Skeletal muscle satellite cell (primary cell): Measurements from ENCODE around the gene COL3A1.
A peak's percentile ranks its signal among the peaks of the same experiment; 100 is the strongest.

Source experiments
- H3K27me3 ChIP-seq: 2 replicates; pipeline ENCODE4 v1.7.0; 2013; ENCODE audit warnings: low read length; ENCODE audit not compliant: control insufficient read depth, insufficient read depth
- H3K36me3 ChIP-seq: 2 replicates; pipeline ENCODE4 v1.7.0; 2013; ENCODE audit warnings: mild to moderate bottlenecking, control low read depth, low read length; ENCODE audit not compliant: insufficient read depth
- H3K4me1 ChIP-seq: 2 replicates; pipeline ENCODE4 v1.7.0; 2013; ENCODE audit warnings: low read length; ENCODE audit not compliant: control insufficient read depth, insufficient read depth
- H3K4me2 ChIP-seq: 2 replicates; pipeline ENCODE4 v1.7.0; 2013; ENCODE audit warnings: mild to moderate bottlenecking, low read length
- H3K4me3 ChIP-seq: 2 replicates; pipeline ENCODE4 v1.7.0; 2013; ENCODE audit warnings: low read length
- H3K9ac ChIP-seq: 2 replicates; pipeline ENCODE4 v1.7.0; 2013; ENCODE audit warnings: mild to moderate bottlenecking, low read depth, low read length, moderate library complexity
- H3K9me3 ChIP-seq: replicated peaks from 2 replicates; pipeline ENCODE4 v1.7.0; 2013; ENCODE audit warnings: mild to moderate bottlenecking, control low read depth, low read length
- small RNA-seq: library from RNA; depleted of rRNA; stranded (forward); fragments of <200 nt; gene quantifications from one replicate; pipeline ENCODE3, GENCODE V24; 2012

COL3A1 gene

DNA sequence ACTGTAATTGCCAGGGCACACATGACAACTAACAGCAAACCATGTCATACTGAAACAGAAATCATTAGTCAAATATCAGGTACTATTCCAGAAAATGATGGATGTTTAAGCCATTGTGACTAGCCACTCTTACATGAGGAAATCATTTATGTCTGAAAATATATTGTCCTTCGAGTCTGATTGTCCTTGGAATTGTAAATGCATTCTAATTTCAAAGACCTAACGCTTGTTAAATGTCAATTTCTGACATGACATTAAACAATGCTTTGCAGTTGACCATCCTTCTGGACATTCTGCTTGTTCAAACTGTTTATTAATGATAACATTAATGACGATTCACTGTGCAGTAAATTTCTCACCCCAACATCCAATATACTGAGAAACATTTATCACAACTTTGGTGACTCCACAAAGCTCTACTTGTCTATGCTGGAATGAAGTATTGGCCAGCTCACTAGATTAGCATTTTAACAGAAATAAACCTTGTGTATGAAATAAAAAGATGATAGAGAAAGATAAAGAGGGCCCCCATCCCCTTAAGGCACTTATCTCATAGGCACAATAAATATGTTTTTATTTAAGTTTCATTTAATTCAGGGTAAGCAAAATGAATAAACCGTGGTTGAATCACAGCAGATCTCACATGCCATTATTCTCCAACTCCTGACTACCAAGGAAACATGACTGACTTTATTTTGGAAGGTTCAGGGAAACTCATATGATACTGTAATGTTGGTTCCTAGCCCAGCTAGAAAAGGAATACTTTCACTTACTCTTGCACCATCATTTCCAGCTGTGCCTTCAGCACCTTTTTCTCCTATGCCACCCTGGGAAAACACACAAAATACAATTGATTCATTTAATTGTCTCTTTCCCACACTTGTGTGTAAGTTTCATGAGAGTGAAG, 82.3 kb downstream of the COL3A1 start:
- H3K4me3 ChIP-seq: no peak overlapping the region
- no peaks in the 10 kb centered on the region for H3K27me3 ChIP-seq
- peaks cover 10% of the 10 kb centered on the region for H3K4me1 ChIP-seq
- H3K4me2 ChIP-seq: no peak overlapping the region
- no peaks in the 10 kb centered on the region for H3K9me3 ChIP-seq
- H3K36me3 ChIP-seq: peaks cover 95% of the 10 kb centered on the region
- no peak overlapping the region for H3K9ac ChIP-seq

DNA sequence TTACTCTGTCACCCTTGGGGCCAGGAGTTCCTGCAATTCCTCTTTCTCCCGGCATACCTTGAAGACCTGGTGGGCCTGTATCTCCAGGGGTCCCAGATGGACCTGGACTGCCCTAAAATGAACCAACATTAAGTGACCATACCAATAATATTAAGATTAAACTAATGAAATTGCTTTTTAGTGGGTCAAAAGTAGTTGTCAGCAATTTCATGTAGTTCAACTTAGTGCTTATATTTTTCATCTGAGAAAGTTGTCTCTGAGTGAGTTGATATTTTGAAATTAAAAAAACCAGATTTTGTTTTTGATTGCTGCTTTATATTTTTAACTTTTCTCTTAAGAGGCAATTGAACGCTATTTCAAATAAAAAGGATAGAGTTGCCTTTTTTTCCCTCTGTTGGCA, 83.1 kb downstream of the COL3A1 start:
- Histone ChIP-seq H3K27me3 (no peaks in the 10 kb centered on the region), H3K4me1 (peaks cover 10% of the 10 kb centered on the region), H3K9ac (no peak overlapping the region), H3K4me3 (no peak overlapping the region), H3K36me3 (peaks cover 88% of the 10 kb centered on the region), H3K4me2 (no peak overlapping the region), H3K9me3 (no peaks in the 10 kb centered on the region)

DNA sequence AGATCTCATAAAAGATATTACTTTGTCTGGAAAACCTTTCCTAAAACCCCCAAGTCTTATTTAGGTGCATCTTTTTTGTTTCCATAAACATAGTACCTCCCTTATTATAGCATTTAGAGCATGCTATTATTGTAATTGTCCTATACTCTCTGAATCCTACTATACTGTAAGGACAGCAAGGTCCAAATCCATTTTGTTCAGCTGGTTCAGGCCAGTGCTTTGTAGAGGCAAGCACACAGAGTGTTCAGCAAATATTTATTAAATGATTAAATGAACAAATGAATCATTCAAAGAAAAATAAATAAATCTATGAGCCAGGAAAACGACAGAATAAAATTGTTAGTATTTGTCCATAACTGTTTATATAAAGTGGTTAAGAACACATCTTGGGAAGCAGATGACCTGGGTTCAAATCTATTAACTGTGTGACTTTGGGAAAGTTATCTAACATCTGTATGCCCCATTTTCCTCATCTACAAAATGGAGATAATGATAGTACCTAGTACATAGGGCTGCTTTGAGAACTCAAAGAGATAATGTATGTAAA, 86.0 kb downstream of the COL3A1 start:
- Histone ChIP-seq H3K9ac (no peak overlapping the region), H3K27me3 (no peaks in the 10 kb centered on the region), H3K4me3 (no peak overlapping the region), H3K4me2 (no peak overlapping the region), H3K4me1 (peaks cover 10% of the 10 kb centered on the region), H3K9me3 (no peaks in the 10 kb centered on the region), H3K36me3 (peaks cover 89% of the 10 kb centered on the region)

Small RNA genes within 50 kb of the gene (small RNA-seq; reads per million reads assigned to genes)
- 8.0 reads per million, percentile 89 among the genes with 10 or more reads in this experiment for gene MIR1245A
